Measurements from ENCODE around the gene MTX1. TPM values are rescaled to one million over a fixed set of nuclear protein-coding genes. Genes with fewer than 3 reads are reported as not detected.
A peak's percentile ranks its signal among the peaks of the same experiment; 100 is the strongest.

The MTX1 gene
- total and polyA plus RNA-seq, 9 of the 15 experiments (the other 6 are each of a cell fraction or from before 2014, with no cell fraction given) = 29.1 to 98.4 (median 66.9) TPM

- 0 out of 2 replicates have a peak, but pooled peaks have one; percentile 14 for TF ChIP-seq NR2C2 (CRISPR knock-in tag; IDR thresholded peaks at IDR 0.05)
- peak; percentile 44; the same call in 1 of the 2 replicates for TF ChIP-seq NR2C2 (tag; IDR thresholded peaks at IDR 0.05)
- peak; percentile 69 for TF ChIP-seq TBP (optimal IDR thresholded peaks at IDR 0.05; ENCODE audit: low read depth, low read length)
- TF ChIP-seq ELF4 (CRISPR knock-in tag; IDR thresholded peaks at IDR 0.05) = no peak
- peak; percentile 49; the same call in 1 of the 2 replicates for TF ChIP-seq ZBTB40 (IDR thresholded peaks at IDR 0.05)
- no peak for TF ChIP-seq ZBTB40 (CRISPR knock-in tag; IDR thresholded peaks at IDR 0.05)
- TF ChIP-seq FOXA3 (CRISPR knock-in tag; conservative IDR thresholded peaks at IDR 0.05 in 1 of 2, IDR thresholded peaks at IDR 0.05 in 1 of 2) = 0 out of 4 replicates have a peak, but pooled peaks of 1 of the 2 experiments have one; percentile 14
- peak; percentile 24; the same call in 1 of the 2 replicates for TF ChIP-seq SOX6 (IDR thresholded peaks at IDR 0.05)
- TF ChIP-seq CHCHD3 (CRISPR knock-in tag; IDR thresholded peaks at IDR 0.05) = no peak
- TF ChIP-seq TAF9B (IDR thresholded peaks at IDR 0.05; ENCODE audit: partially characterized antibody) = no peak
- TF ChIP-seq POU5F1 (IDR thresholded peaks at IDR 0.05; ENCODE audit: borderline replicate concordance, low read depth, low read length, partially characterized antibody) = no peak
- TF ChIP-seq NCOR1 (IDR thresholded peaks at IDR 0.05) = no peak
- TF ChIP-seq BRF1 (IDR thresholded peaks at IDR 0.05; ENCODE audit: borderline replicate concordance, extremely low read depth, insufficient read length) = no peak
- no peak for TF ChIP-seq TCF7 (IDR thresholded peaks at IDR 0.05; ENCODE audit: borderline replicate concordance)
- peak; percentile 18; the same call in 1 of the 2 replicates for TF ChIP-seq TARDBP (IDR thresholded peaks at IDR 0.05)
- TF ChIP-seq SP2 (IDR thresholded peaks at IDR 0.05; ENCODE audit: extremely low read depth, low read depth, low read length, poor library complexity, severe bottlenecking) = no peak
- no peak for TF ChIP-seq ZNF699 (CRISPR knock-in tag; IDR thresholded peaks at IDR 0.05; ENCODE audit: insufficient replicate concordance)
- TF ChIP-seq RCOR1 (IDR thresholded peaks at IDR 0.05; ENCODE audit: borderline replicate concordance in 1 of 2, low read depth in 2 of 2, low read length in 2 of 2) = peak in 1 of 2 experiments; percentile 47; a peak in 1 of 4 replicates
- no peak for TF ChIP-seq SIN3B (IDR thresholded peaks at IDR 0.05; ENCODE audit: low read depth)
- TF ChIP-seq FOSL1 (tag; conservative IDR thresholded peaks at IDR 0.05) = no peak; the same call in 1 of the 2 replicates
Measured at GRCh38 chr1:155255243-155256007, 46.9 kb downstream of the MTX1 start, which contains the start of gene ENTREP3 (continued).

All from K562 (cell line).